Rectal smooth muscle tissue (tissue), 1 donor: ENCODE results near the gene CS.

ENCODE experiments used
- H3K27ac ChIP-seq: one replicate; pipeline ENCODE4 v1.7.0; 2013; ENCODE audit warnings: low read depth, low read length, inconsistent platforms
- H3K27me3 ChIP-seq: one replicate; pipeline ENCODE4 v1.7.0; 2013; ENCODE audit warnings: low read length; ENCODE audit not compliant: control insufficient read depth, insufficient read depth
- H3K36me3 ChIP-seq: one replicate; pipeline ENCODE4 v1.7.0; 2013; ENCODE audit warnings: low read length; ENCODE audit not compliant: control insufficient read depth, insufficient read depth
- H3K4me1 ChIP-seq: one replicate; pipeline ENCODE4 v1.7.0; 2013; ENCODE audit warnings: low read length; ENCODE audit not compliant: control insufficient read depth, insufficient read depth
- H3K4me3 ChIP-seq: one replicate; pipeline ENCODE4 v1.7.0; 2013; ENCODE audit warnings: low read length
- H3K9ac ChIP-seq: one replicate; pipeline ENCODE4 v1.7.0; 2013; ENCODE audit warnings: low read length

Gene CS

GRCh38 chr12:56229916-56230431 is 70.2 kb downstream of the CS start, which contains the start of gene SLC39A5:
Gene SLC39A5 (plus strand): TSS chr12:56230051. CDS start chr12:56231275, 1,224 bp downstream.
- Histone ChIP-seq H3K4me1 (no peaks in the 10 kb centered on the region), H3K4me3 (peak within 1 kb of the TSS; percentile 63), H3K27ac (no peak within 1 kb of the TSS), H3K27me3 (no peaks in the 10 kb centered on the region), H3K36me3 (no peaks in the 10 kb centered on the region), H3K9ac (no peak within 1 kb of the TSS)

GRCh38 chr12:56229082-56229481 is 71.0 kb downstream of the CS start:
- no peak overlapping the region for H3K27ac ChIP-seq
- no peaks in the 10 kb centered on the region for H3K27me3 ChIP-seq
- no peaks in the 10 kb centered on the region for H3K4me1 ChIP-seq
- H3K36me3 ChIP-seq = no peaks in the 10 kb centered on the region
- no peak overlapping the region for H3K4me3 ChIP-seq
- H3K9ac ChIP-seq = no peak overlapping the region

- Histone ChIP-seq H3K9ac (peak overlapping the region; percentile 92), H3K27ac (peak overlapping the region; percentile 68), H3K36me3 (no peaks in the 10 kb centered on the region), H3K27me3 (no peaks in the 10 kb centered on the region), H3K4me1 (peaks cover 20% of the 10 kb centered on the region), H3K4me3 (peak overlapping the region; percentile 59)
These were observed 75.2 kb downstream of the CS start for GRCh38 chr12:56224954-56225353.

- peaks cover 20% of the 10 kb centered on the region for H3K4me1 ChIP-seq
- H3K27ac ChIP-seq = peak within 1 kb of the TSS; percentile 83
- peak within 1 kb of the TSS; percentile 92 for H3K9ac ChIP-seq
- no peaks in the 10 kb centered on the region for H3K27me3 ChIP-seq
- H3K36me3 ChIP-seq = no peaks in the 10 kb centered on the region
- H3K4me3 ChIP-seq = peak within 1 kb of the TSS; percentile 72
These were observed 75.9 kb downstream of the CS start, which contains the start of gene NABP2 for GRCh38 chr12:56224102-56224701. Gene NABP2 (plus strand): TSS chr12:56224342. CDS start chr12:56224857, 515 bp downstream.

GRCh38 chr12:56223571-56224101 is 76.5 kb downstream of the CS start:
- Histone ChIP-seq H3K36me3 (no peaks in the 10 kb centered on the region), H3K9ac (peak overlapping the region; percentile 24), H3K27ac (peak overlapping the region; percentile 83), H3K4me1 (peaks cover 20% of the 10 kb centered on the region), H3K27me3 (no peaks in the 10 kb centered on the region), H3K4me3 (peak overlapping the region; percentile 72)

GRCh38 chr12:56222531-56222895 is 77.6 kb downstream of the CS start:
- Histone ChIP-seq H3K9ac (peak overlapping the region; percentile 61), H3K4me3 (peak overlapping the region; percentile 88), H3K36me3 (no peaks in the 10 kb centered on the region), H3K4me1 (peaks cover 20% of the 10 kb centered on the region), H3K27me3 (no peaks in the 10 kb centered on the region), H3K27ac (peak overlapping the region; percentile 98)

- no peaks in the 10 kb centered on the region for H3K27me3 ChIP-seq
- peak within 1 kb of the TSS; percentile 68 for H3K9ac ChIP-seq
- H3K36me3 ChIP-seq = no peaks in the 10 kb centered on the region
- H3K27ac ChIP-seq = peak within 1 kb of the TSS; percentile 98
- H3K4me3 ChIP-seq = peak within 1 kb of the TSS; percentile 88
- peaks cover 20% of the 10 kb centered on the region for H3K4me1 ChIP-seq
These were observed 78.2 kb downstream of the CS start, which contains the start of gene RNF41 for GRCh38 chr12:56221757-56222530. Gene RNF41 (minus strand): TSS chr12:56221922. CDS start chr12:56214047, 7,875 bp downstream.
